ENCODE measurements around the gene KLK1.

The KLK1 gene

DNA sequence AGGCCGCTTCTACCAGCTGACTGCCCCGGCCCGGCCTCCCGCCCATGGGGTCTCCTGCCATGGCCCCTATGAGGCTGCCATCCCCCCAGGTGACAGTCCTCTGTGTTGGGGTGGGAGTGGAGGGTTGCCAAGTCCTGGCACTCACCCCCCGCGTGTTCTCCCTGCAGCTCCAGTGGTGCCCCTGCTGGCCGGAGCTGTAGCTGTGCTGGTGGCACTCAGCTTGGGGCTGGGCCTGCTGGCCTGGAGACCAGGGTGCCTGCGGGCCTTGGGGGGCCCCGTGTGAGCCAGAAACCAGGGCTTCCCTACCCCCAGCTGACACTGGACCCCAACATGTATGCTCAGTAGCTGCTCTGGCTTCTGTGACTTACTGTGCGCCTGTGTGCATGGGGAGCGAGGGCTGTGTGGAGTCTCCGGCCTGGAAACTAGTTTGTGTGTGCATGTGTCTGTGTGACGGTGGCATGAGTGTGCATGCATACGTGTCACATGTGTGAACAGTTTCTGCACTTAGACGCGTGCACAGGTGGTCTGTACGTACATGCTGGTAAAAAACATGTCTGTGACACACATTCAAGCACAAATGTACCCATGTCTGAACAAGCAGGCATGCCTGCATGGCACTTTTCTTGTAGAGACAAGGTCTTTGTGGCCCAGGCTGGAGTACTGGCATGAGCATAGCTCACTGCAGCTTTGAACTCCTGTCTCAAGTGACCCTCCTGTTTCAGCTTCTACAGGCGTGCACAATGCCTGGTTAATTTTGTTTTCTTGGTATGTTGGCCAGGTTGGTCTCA, 28.5 kb downstream of the KLK1 start:
- in situ Hi-C loops (cut with MboI; ENCODE audit: low pct_unique_long_range_greater_than_20kb, low sequenced_read_pairs, unreplicated experiment), result loop anchor here (10.0 to 25.0 kb wide), 3 partner anchors 120 to 433 kb away; partner anchors contain the start of genes KLK4 and NAPSA
- TF ChIP-seq, protein P1, sequence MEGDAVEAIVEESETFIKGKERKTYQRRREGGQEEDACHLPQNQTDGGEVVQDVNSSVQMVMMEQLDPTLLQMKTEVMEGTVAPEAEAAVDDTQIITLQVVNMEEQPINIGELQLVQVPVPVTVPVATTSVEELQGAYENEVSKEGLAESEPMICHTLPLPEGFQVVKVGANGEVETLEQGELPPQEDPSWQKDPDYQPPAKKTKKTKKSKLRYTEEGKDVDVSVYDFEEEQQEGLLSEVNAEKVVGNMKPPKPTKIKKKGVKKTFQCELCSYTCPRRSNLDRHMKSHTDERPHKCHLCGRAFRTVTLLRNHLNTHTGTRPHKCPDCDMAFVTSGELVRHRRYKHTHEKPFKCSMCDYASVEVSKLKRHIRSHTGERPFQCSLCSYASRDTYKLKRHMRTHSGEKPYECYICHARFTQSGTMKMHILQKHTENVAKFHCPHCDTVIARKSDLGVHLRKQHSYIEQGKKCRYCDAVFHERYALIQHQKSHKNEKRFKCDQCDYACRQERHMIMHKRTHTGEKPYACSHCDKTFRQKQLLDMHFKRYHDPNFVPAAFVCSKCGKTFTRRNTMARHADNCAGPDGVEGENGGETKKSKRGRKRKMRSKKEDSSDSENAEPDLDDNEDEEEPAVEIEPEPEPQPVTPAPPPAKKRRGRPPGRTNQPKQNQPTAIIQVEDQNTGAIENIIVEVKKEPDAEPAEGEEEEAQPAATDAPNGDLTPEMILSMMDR (IDR thresholded peaks at IDR 0.05; ENCODE audit: extremely low read depth, insufficient read depth, missing control alignments), result peak; percentile 8
- peak; percentile 44 for DNase-seq (ENCODE audit: low spot score)

DNA sequence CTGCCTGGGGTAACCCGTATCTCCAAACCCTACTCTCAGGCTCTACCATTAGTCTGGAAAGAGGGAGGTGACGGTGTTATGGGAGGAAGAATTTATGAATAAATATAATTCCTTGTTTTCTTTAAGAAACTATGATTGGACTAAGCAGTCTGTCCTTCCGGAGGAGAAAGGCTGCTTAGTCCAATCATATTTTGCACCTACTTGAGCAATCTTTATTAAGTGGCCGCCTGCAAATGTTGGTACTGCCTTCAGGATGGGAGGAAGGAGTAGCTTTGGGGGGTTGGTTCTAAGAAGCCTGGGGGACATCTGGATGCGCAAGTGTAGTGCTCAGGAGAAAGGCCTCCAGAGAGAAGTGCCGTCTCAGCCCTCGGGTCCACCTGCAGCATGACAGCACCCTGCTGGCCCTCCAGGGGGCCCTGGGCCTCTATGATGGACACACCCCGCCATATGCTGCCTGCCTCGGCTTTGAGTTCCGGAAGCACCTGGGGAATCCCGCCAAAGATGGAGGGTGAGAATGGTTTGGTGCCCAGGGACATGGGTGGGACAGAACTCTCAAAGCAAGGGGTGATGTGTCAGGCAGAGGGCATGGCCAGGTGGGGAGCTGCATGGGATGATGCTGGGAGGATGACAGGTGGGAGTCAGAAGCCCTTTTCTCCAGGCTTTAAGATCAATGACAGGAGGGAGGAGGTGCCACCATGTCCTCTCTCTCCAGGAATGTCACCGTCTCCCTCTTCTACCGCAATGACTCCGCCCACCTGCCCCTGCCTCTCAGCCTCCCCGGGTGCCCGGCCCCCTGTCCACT, 29.3 kb downstream of the KLK1 start:
- TF ChIP-seq, protein P1 (IDR thresholded peaks at IDR 0.05; ENCODE audit: extremely low read depth, insufficient read depth, missing control alignments), result peak; percentile 47
- peak; percentile 76 for DNase-seq (ENCODE audit: low spot score)
- in situ Hi-C loops (cut with MboI; ENCODE audit: low pct_unique_long_range_greater_than_20kb, low sequenced_read_pairs, unreplicated experiment), result loop anchor here (10.0 to 25.0 kb wide), 3 partner anchors 121 to 432 kb away; partner anchors contain the start of genes KLK4 and NAPSA

DNA sequence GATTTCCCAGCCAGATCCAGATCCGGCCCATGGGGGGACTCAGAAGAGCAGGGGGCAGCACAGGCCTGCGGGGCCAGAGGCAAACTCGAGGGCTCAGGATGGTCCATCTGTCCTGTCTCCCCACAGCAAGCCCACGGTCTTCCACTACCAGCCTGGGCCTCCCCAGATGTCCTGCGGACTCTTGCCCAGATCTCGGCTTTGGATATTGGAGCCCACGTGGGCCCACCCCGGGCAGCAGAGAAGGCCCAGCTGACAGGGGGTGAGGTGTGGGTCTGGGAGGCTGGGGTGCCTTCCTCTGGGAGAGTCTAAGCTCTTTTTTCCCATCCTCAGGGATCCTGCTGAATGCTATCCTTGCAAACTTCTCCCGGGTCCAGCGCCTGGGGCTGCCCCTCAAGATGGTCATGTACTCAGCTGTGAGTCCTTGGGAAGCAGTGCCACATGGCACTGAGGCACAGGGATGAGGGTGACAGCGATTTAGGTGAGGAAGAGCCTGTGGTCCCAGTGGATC, 30.0 kb downstream of the KLK1 start:
- DNase-seq (ENCODE audit: low spot score), result no peak
- TF ChIP-seq, protein P1 (IDR thresholded peaks at IDR 0.05; ENCODE audit: extremely low read depth, insufficient read depth, missing control alignments), result no peak
- in situ Hi-C loops (cut with MboI; ENCODE audit: low pct_unique_long_range_greater_than_20kb, low sequenced_read_pairs, unreplicated experiment), result loop anchor here (10.0 to 25.0 kb wide), 3 partner anchors 121 to 431 kb away; partner anchors contain the start of genes KLK4 and NAPSA

DNA sequence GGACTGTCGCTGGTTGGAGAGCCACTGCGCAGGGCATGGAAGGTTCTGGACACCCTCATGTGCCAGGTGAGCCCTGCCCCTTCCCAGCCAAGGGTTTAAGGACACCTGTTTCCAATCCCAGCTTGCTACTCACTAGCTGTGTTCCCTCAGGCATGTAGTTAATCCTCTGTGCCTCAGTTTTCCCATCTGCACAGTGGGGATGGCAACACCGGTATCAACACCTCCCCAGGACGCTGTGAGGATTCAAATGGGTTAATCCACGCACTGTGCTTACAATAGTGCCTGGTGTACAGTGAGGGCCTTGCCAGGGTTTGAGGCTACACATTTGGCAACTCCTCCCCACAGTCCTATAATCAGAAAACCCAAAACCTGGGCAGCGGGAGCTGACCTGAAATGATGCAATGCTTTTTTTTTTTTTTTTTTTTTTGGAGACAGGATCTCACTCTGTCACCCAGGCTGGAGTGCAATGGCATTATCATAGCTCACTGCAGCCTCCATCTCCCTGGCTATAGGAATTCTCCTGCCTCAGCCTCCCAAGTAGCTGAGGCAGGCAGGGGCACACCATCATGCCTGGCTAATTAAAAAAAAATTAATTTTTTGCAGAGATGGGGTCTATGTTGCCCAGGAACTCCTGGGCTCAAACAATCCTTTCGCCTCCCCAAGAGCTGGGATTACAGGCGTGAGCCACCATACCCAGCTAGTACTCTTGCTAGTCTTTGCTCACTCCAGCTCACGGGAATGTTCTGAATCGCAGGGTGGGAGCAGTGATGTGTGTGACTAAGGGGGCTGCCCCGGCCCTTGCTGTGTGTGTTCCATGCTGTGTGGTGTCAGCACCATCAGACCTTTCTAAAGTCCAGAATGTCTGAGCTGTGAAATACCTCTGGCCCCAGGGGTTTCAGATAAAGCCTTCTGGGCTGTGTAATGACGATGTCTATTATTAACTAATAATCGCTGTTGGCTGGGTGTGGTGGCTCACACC, 31.0 kb downstream of the KLK1 start:
- in situ Hi-C loops (cut with MboI; ENCODE audit: low pct_unique_long_range_greater_than_20kb, low sequenced_read_pairs, unreplicated experiment), result loop anchor here (10.0 to 25.0 kb wide), 3 partner anchors 122 to 430 kb away; partner anchors contain the start of genes KLK4 and NAPSA
- DNase-seq (ENCODE audit: low spot score), result no peak
- TF ChIP-seq, protein P1 (IDR thresholded peaks at IDR 0.05; ENCODE audit: extremely low read depth, insufficient read depth, missing control alignments), result no peak

DNA sequence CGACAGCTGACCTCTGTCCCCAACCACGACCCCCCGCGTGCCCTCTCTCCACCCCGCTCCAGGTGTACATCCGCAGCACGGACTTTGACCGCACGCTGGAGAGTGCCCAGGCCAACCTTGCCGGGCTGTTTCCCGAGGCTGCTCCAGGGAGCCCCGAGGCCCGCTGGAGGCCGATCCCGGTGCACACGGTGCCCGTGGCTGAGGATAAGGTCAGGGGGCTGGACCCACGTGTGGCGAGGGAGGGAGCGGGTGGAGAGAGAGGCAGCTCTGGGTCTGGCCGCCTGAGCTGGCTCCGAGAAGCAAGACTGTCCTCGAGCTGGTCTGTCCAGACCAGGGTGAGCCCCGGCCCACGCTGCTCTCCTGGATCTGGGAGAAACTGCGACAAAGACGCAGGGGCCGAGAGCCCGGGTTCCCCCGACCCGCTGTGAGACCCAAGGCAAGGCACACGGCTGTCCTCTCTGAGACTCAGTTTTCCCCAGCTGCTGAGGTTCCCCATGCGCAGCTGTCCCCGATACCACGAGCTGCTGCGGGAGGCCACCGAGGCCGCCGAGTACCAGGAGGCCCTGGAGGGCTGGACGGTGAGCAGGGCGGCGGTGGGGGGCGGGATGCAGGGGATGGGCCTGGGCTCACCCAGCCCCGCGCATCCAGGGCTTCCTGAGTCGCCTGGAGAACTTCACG, 31.9 kb downstream of the KLK1 start:
- in situ Hi-C loops (cut with MboI; ENCODE audit: low pct_unique_long_range_greater_than_20kb, low sequenced_read_pairs, unreplicated experiment), result loop anchor here (10.0 to 25.0 kb wide), 3 partner anchors 123 to 429 kb away; partner anchors contain the start of genes KLK4 and NAPSA
- TF ChIP-seq, protein P1 (IDR thresholded peaks at IDR 0.05; ENCODE audit: extremely low read depth, insufficient read depth, missing control alignments), result no peak
- DNase-seq (ENCODE audit: low spot score), result no peak
